K562 (cell line): ENCODE data around the gene FAM47C. TPM values are rescaled to one million over a fixed set of nuclear protein-coding genes. Genes with fewer than 3 reads are reported as not detected.

ENCODE experiments used
- ATAC-seq: fragments of 200-7000 bp; cut with Tn5 transposase; 3 replicates; pipeline ENCODE4 v1.9.1; 2020; ENCODE audit warnings: moderate library complexity
- BruUV-seq: library from RNA; stranded (reverse); fragments of 400-500 nt; replicated peaks from 2 replicates; lab custom pipeline; 2021; lab: Mats Ljungman, UMichigan
- CTCF ChIA-PET: fragments of 300-600 bp; formaldehyde crosslinking; extraction: SDS; loops from one replicate; lab custom pipeline; 2021; ENCODE audit warnings: low intra/inter-chr PET ratio; lab: Yijun Ruan, JAX
- POLR2A ChIA-PET: fragments of 300-600, 350-650 bp; sonication (Branson Sonifier 250); formaldehyde crosslinking; extraction: SDS; loops from one replicate; lab custom pipeline; 2021; ENCODE audit warnings: antibody characterized with exemption, inconsistent platforms; lab: Yijun Ruan, JAX
- DNase-seq, 4 experiments: peaks; one replicate each; pipeline versions ENCODE4 v3.0.0 to v3.0.0-alpha.2; 2011 to 2018; ENCODE audit warnings: low spot score in 3 of 4, mixed read lengths in 3 of 4; ENCODE audit errors: extremely low read depth in 1 of 4
- FAIRE-seq: peaks from 2 replicates; lab custom pipeline; 2011; peaks lifted over from hg19 to GRCh38; lab: Jason Lieb, UNC
- H2AFZ ChIP-seq: 2 replicates; pipeline ENCODE4 v1.6.0; 2011; ENCODE audit warnings: low read depth, low read length, control low read depth, inconsistent platforms
- H3K27ac ChIP-seq: fragments of 200-600 bp; 3 replicates; pipeline ENCODE4 v1.8.0; 2011; ENCODE audit warnings: low read depth, mild to moderate bottlenecking, control low read depth, inconsistent platforms, low read length, moderate library complexity, mixed read lengths; ENCODE audit errors: extremely low read depth
- H3K27me3 ChIP-seq, 2 experiments: fragments of 300-600 bp in 1 of 2; 2 replicates in 1 of 2; 3 replicates in 1 of 2; pipeline versions ENCODE4 v1.6.0 to v1.8.0; 2011; ENCODE audit warnings: inconsistent platforms in 2 of 2, low read length in 2 of 2, mild to moderate bottlenecking in 1 of 2, mixed read lengths in 1 of 2, moderate library complexity in 1 of 2; ENCODE audit not compliant: control insufficient read depth in 2 of 2, insufficient read depth in 2 of 2
- H3K36me3 ChIP-seq: fragments of 300-600 bp; 3 replicates; pipeline ENCODE4 v1.8.0; 2011; ENCODE audit warnings: mild to moderate bottlenecking, low read length, inconsistent platforms; ENCODE audit not compliant: control insufficient read depth, insufficient read depth
- H3K4me1 ChIP-seq, 2 experiments: fragments of 200-600 bp in 1 of 2; replicated peaks in 1 of 2; 2 replicates in 1 of 2; 3 replicates in 1 of 2; pipeline versions ENCODE4 v1.5.1 to v1.8.0; 2011; ENCODE audit warnings: inconsistent platforms in 2 of 2, low read length in 2 of 2, mild to moderate bottlenecking in 1 of 2, mixed read lengths in 1 of 2, moderate library complexity in 1 of 2; ENCODE audit not compliant: control insufficient read depth in 2 of 2, insufficient read depth in 2 of 2
- H3K4me2 ChIP-seq: 2 replicates; pipeline ENCODE4 v1.6.1; 2011; ENCODE audit warnings: low read length, control low read depth, inconsistent platforms, mixed read lengths; ENCODE audit not compliant: insufficient read depth
- H3K4me3 ChIP-seq: fragments of 200-600 bp; sonication (generic), shearing (Covaris generic); 2 replicates; pipeline ENCODE4 v1.5.1; 2016; ENCODE audit warnings: control low read depth, inconsistent platforms
- H3K79me2 ChIP-seq: fragments of 200-600 bp; 3 replicates; pipeline ENCODE4 v1.8.0; 2011; ENCODE audit warnings: low read length, inconsistent platforms; ENCODE audit not compliant: control insufficient read depth, insufficient read depth
- H3K9ac ChIP-seq, 2 experiments: 2 replicates each; pipeline versions ENCODE4 v1.6.0 to v1.6.1; 2011; ENCODE audit warnings: low read depth in 2 of 2, low read length in 2 of 2, control low read depth in 1 of 2, inconsistent platforms in 1 of 2, mild to moderate bottlenecking in 1 of 2, mixed read lengths in 1 of 2; ENCODE audit not compliant: insufficient read depth in 1 of 2
- H3K9me1 ChIP-seq: one replicate; pipeline ENCODE4 v1.6.0; 2011; ENCODE audit warnings: inconsistent platforms, mild to moderate bottlenecking, low read length, moderate library complexity; ENCODE audit not compliant: control insufficient read depth, insufficient read depth
- H3K9me3 ChIP-seq: replicated peaks from 2 replicates; pipeline ENCODE4 v1.5.1; 2011; ENCODE audit warnings: low read depth, low read length, inconsistent platforms; ENCODE audit not compliant: control insufficient read depth, insufficient read depth
- H4K20me1 ChIP-seq: replicated peaks from 2 replicates; pipeline ENCODE4 v1.6.1; 2011; ENCODE audit warnings: low read length, inconsistent platforms, mixed read lengths; ENCODE audit not compliant: control insufficient read depth, insufficient read depth
- CC2D1A ChIP-seq: fragments of 450-650 bp; IDR thresholded peaks from 2 replicates; pipeline ENCODE4 v1.6.1; 2017; ENCODE audit warnings: mild to moderate bottlenecking
- FOXK2 ChIP-seq, 2 experiments: fragments of 450-650 bp; IDR thresholded peaks in 1 of 2; conservative IDR thresholded peaks in 1 of 2; 2 replicates each; pipeline ENCODE4 v1.6.1; 2016; ENCODE audit warnings: low read depth in 2 of 2, mild to moderate bottlenecking in 1 of 2
- KAT8 ChIP-seq: fragments of 450-650 bp; IDR thresholded peaks from 2 replicates; pipeline ENCODE4 v1.6.1; 2016; ENCODE audit warnings: low read depth, mild to moderate bottlenecking
- KHSRP ChIP-seq: fragments of 450-650 bp; IDR thresholded peaks from 2 replicates; pipeline ENCODE4 v1.6.1; 2017
- MTA1 ChIP-seq: fragments of 450-650 bp; IDR thresholded peaks from 2 replicates; pipeline ENCODE4 v1.6.1; 2017; ENCODE audit warnings: borderline replicate concordance
- MYC ChIP-seq, 2 experiments: fragments of 250-450 bp in 1 of 2; sonication (Bioruptor Pico) in 1 of 2; IDR thresholded peaks; 2 replicates each; pipeline versions ENCODE4 v1.5.1 to v1.6.1; 2012 to 2021; ENCODE audit warnings: low read depth in 2 of 2, borderline replicate concordance in 1 of 2, improper control_type of control experiment in 1 of 2, low read length in 1 of 2, mild to moderate bottlenecking in 1 of 2, moderate library complexity in 1 of 2
- MYNN ChIP-seq, 2 experiments: sonication (generic); formaldehyde crosslinking in 1 of 2; IDR thresholded peaks; 2 replicates each; pipeline versions ENCODE4 v1.5.0 to v1.6.1; 2016 to 2020; ENCODE audit warnings: antibody characterized with exemption in 1 of 2, missing genetic modification reagents in 1 of 2
- SETDB1 ChIP-seq: IDR thresholded peaks from one replicate; pipeline ENCODE4 v1.6.1; 2012; ENCODE audit warnings: low read length, control low read depth, inconsistent platforms
- SLC30A9 ChIP-seq: fragments of 250-450 bp; sonication (Bioruptor Pico); IDR thresholded peaks from 2 replicates; pipeline ENCODE4 v1.8.0; 2022; ENCODE audit warnings: mild to moderate bottlenecking, moderate library complexity
- ZNF316 ChIP-seq: fragments of 450-650 bp; IDR thresholded peaks from 2 replicates; pipeline ENCODE4 v1.6.1; 2016
- ZNF668 ChIP-seq: fragments of 250-450 bp; sonication (Bioruptor Pico); IDR thresholded peaks from 2 replicates; pipeline ENCODE4 v1.8.0; 2022; ENCODE audit warnings: mild to moderate bottlenecking, inconsistent platforms
- WGBS: fragments of 100-300 bp; shearing (Covaris generic); methylation state at CpG from one replicate; pipeline ENCODE4 v1.1.6; 2016; ENCODE audit warnings: low coverage, mixed read lengths; ENCODE audit not compliant: insufficient coverage; ENCODE audit errors: missing lambda C conversion rate; 5-methylcytosine and 5-hydroxymethylcytosine counted together
- in situ Hi-C: fragments of 300-500 bp; cut with MboI; formaldehyde crosslinking; loops from 4 replicates; pipeline ENCODE4 v1.15.0; 2018; ENCODE audit warnings: inconsistent platforms, mixed read lengths
- intact Hi-C: fragments of 100-400 bp; cut with micrococcal nuclease; formaldehyde crosslinking; loops from 2 replicates; pipeline ENCODE4 v1.14.2; 2022
- polyA plus RNA-seq, 8 experiments: library from polyadenylated mRNA; depleted of rRNA in 4 of 8; stranded (reverse) in 5 of 8; unstranded in 3 of 8; fragments of >200 nt; fragmentation: Nextera tagmentation in 2 of 8; fragmentation: Illumina TruSeq in 1 of 8; extraction: Ambion mirVana in 2 of 8; extraction: Trizol in 1 of 8; gene quantifications; 2 replicates each; pipeline versions ENCODE4 v1.2.1 to v1.2.3, GENCODE V29; 2011 to 2014; ENCODE audit warnings: inconsistent platforms in 1 of 8, missing spikeins in 1 of 8
- total RNA-seq, 7 experiments: library from RNA; depleted of rRNA in 6 of 7; stranded (reverse); fragments of >200 nt in 6 of 7; fragmentation: Illumina TruSeq in 2 of 7; extraction: Trizol in 2 of 7; gene quantifications; 2 replicates each; pipeline versions ENCODE4 v1.2.1 to v1.2.3, GENCODE V29; 2011 to 2021; ENCODE audit warnings: low replicate concordance in 1 of 7

FAM47C gene
- total and polyA plus RNA-seq, 9 of the 15 experiments (the other 6 are each of a cell fraction or from before 2014, with no cell fraction given), result not detected

DNA sequence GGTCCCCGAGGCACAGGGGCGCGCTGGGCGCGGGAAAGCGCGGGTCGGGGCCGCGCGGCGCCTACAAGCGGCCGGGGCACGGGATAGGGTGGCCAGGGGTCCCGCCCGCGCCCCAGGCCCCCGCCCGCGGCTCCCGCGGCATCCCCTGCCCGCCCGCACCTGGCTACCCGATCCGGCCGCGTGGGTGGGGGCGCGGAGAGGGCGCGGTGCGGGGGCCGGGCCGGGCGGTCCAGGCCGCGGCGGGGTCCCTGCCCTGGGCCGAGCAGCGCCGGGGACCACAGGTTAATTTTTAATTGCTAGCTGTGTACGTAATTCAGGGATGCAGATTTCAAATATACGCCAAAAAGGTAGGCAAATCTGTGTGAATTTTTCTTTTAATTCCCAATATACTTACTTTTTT is 44.3 kb upstream of the FAM47C start:
- no peak overlapping the region for H3K4me3 ChIP-seq
- no peak overlapping the region for H3K9ac ChIP-seq
- ChIA-PET CTCF (no interaction called here), POLR2A (no interaction called here)
- H3K27ac ChIP-seq, result no peak overlapping the region
- DNase-seq, result no peak
- TF ChIP-seq KAT8, result no peak
- no peak for TF ChIP-seq CC2D1A
- TF ChIP-seq FOXK2 (conservative IDR thresholded peaks at IDR 0.05 in 1 of 2, IDR thresholded peaks at IDR 0.05 in 1 of 2; ENCODE audit: low read depth in 2 of 2), result no peak
- no peak for TF ChIP-seq MTA1
- TF ChIP-seq KHSRP, result no peak
- no peak for TF ChIP-seq SLC30A9
- TF ChIP-seq MYC (IDR thresholded peaks at IDR 0.05; ENCODE audit: low read depth, low read length), result no peak
- TF ChIP-seq MYC (CRISPR knock-in tag; IDR thresholded peaks at IDR 0.05; ENCODE audit: borderline replicate concordance, low read depth), result no peak
- in situ Hi-C loops (no loop called here), intact Hi-C loops (no loop called here)
- FAIRE-seq, result no peak
- no peak for ATAC-seq
- no peaks in the 10 kb centered on the region for H3K79me2 ChIP-seq
- no peaks in the 10 kb centered on the region for H3K27me3 ChIP-seq
- no peak overlapping the region for H2AFZ ChIP-seq
- H3K36me3 ChIP-seq, result no peaks in the 10 kb centered on the region
- no peaks in the 10 kb centered on the region for H3K9me3 ChIP-seq
- no peak overlapping the region for H3K4me2 ChIP-seq
- H3K9me1 ChIP-seq, result no peaks in the 10 kb centered on the region
- no peaks in the 10 kb centered on the region for H3K4me1 ChIP-seq
- no peaks in the 10 kb centered on the region for H4K20me1 ChIP-seq
- 35% methylated on average over 2 of the region's 45 CpGs for WGBS
- no TSS peak for BruUV-seq

- DNase-seq (no peak), ATAC-seq (no peak), FAIRE-seq (no peak)
- Histone ChIP-seq H3K9me1 (no peaks in the 10 kb centered on the region), H3K4me1 (no peaks in the 10 kb centered on the region), H3K79me2 (no peaks in the 10 kb centered on the region), H3K27me3 (no peaks in the 10 kb centered on the region), H3K4me3 (no peak overlapping the region), H4K20me1 (no peaks in the 10 kb centered on the region), H2AFZ (no peak overlapping the region), H3K9ac (no peak overlapping the region), H3K36me3 (no peaks in the 10 kb centered on the region), H3K9me3 (no peaks in the 10 kb centered on the region), H3K4me2 (no peak overlapping the region), H3K27ac (no peak overlapping the region)
- POLR2A ChIA-PET, result no interaction called here
- TF ChIP-seq MYNN (IDR thresholded peaks at IDR 0.05), result no peak
- no peak for TF ChIP-seq MYNN (CRISPR knock-in tag; IDR thresholded peaks at IDR 0.05)
- peak; percentile 16; the same call in 1 of the 2 replicates for TF ChIP-seq ZNF316
- TF ChIP-seq ZNF668 (CRISPR knock-in tag), result no peak
- TF ChIP-seq SETDB1, result no peak
- intact Hi-C loops, result no loop called here
- CTCF ChIA-PET, result no interaction called here
- in situ Hi-C loops, result no loop called here
- BruUV-seq, result no TSS peak
Observed at GRCh38 chrX:36973575-36973974, 34.6 kb upstream of the FAM47C start.
